Endodermal cell (in vitro differentiated cells): ENCODE results near the gene FBXL7. TPM values are rescaled to one million over a fixed set of nuclear protein-coding genes. Genes with fewer than 3 reads are reported as not detected.

ENCODE experiments used
- DNase-seq: peaks from one replicate; pipeline ENCODE4 v3.0.0-alpha.2; 2017
- H3K27ac ChIP-seq: 2 replicates; pipeline ENCODE4 v1.5.1; 2013; ENCODE audit warnings: mild to moderate bottlenecking, low read depth, low read length, moderate library complexity
- H3K27me3 ChIP-seq: 2 replicates; pipeline ENCODE4 v1.6.1; 2013; ENCODE audit warnings: mild to moderate bottlenecking, low read length, moderate library complexity; ENCODE audit not compliant: insufficient read depth, control insufficient read depth, poor library complexity, severe bottlenecking
- H3K36me3 ChIP-seq: 2 replicates; pipeline ENCODE4 v1.7.0; 2013; ENCODE audit warnings: mild to moderate bottlenecking, low read length, moderate library complexity; ENCODE audit not compliant: control insufficient read depth, insufficient read depth
- H3K4me1 ChIP-seq: one replicate; pipeline ENCODE4 v1.7.0; 2013; ENCODE audit warnings: low read length; ENCODE audit not compliant: control insufficient read depth, insufficient read depth
- H3K4me3 ChIP-seq: 2 replicates; pipeline ENCODE4 v1.5.1; 2013; ENCODE audit warnings: mild to moderate bottlenecking, low read length, moderate library complexity
- H3K9ac ChIP-seq: 2 replicates; pipeline ENCODE4 v1.6.1; 2013; ENCODE audit warnings: mild to moderate bottlenecking, low read length, moderate library complexity; ENCODE audit not compliant: poor library complexity, severe bottlenecking; ENCODE audit errors: extremely low read depth
- H3K9me3 ChIP-seq: 2 replicates; pipeline ENCODE4 v1.6.1; 2013; ENCODE audit warnings: mild to moderate bottlenecking, low read length, moderate library complexity; ENCODE audit not compliant: control insufficient read depth
- H3K27ac Mint-ChIP-seq: 2 replicates; pipeline ENCODE4 v1.8.0; 2020; ENCODE audit warnings: mixed read lengths
- H3K27me3 Mint-ChIP-seq: 2 replicates; pipeline ENCODE4 v1.8.0; 2021; ENCODE audit warnings: mild to moderate bottlenecking, mixed read lengths; ENCODE audit not compliant: insufficient read depth
- H3K36me3 Mint-ChIP-seq: 2 replicates; pipeline ENCODE4 v1.8.0; 2020; ENCODE audit warnings: low read depth, mixed read lengths
- H3K4me1 Mint-ChIP-seq: 2 replicates; pipeline ENCODE4 v1.8.0; 2020; ENCODE audit warnings: mixed read lengths
- H3K4me3 Mint-ChIP-seq: 2 replicates; pipeline ENCODE4 v1.8.0; 2020; ENCODE audit warnings: mild to moderate bottlenecking, moderate library complexity, mixed read lengths
- H3K9me3 Mint-ChIP-seq: 2 replicates; pipeline ENCODE4 v1.8.0; 2020; ENCODE audit warnings: mild to moderate bottlenecking, mixed read lengths
- WGBS, 2 experiments: methylation state at CpG; one replicate each; pipeline versions ENCODE4 v1.1.5 to v1.1.7; 2013; ENCODE audit warnings: missing lambda C conversion rate in 2 of 2, mixed read lengths in 1 of 2; ENCODE audit not compliant: insufficient coverage in 1 of 2, insufficient read length in 1 of 2; 5-methylcytosine and 5-hydroxymethylcytosine counted together
- total RNA-seq, 2 donors: library from RNA; stranded (reverse); fragmentation: NEBNext Ultra II Directional in 1 of 2; extraction: Animal tissue kit (Norgen Biotek cat#: 25700) in 1 of 2; gene quantifications; 2 replicates in 1 of 2; 3 replicates in 1 of 2; pipeline ENCODE4 v1.2.1, GENCODE V29; 2021
- TF ChIP-seq, protein P1 (sequence below): fragments of 200-600 bp; sonication (generic); conservative IDR thresholded peaks from 2 replicates; pipeline ENCODE4 v1.5.0; 2021; ENCODE audit warnings: antibody characterized with exemption, mild to moderate bottlenecking

The FBXL7 gene
- total RNA-seq, 2 donors from 2014 or later: 12.9 to 13.2 TPM

DNA sequence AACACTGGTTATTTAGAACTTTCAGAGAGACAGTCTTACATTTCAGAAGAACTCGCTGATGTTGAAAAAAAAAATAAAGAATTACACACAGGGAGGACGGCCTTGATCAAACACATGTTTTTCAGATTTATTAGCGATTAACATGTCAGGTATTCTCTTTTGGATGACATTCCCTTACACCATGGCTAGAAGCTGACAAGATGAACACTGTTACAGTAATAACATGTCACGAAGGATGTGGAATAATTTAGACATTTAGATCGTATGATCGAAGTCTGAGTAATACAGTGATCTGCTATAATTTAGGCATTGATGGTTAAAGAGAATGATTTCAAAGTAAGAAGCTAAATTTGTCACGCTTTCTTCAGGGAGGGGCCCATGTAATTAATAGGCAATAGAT lies 24.6 kb upstream of the FBXL7 start:
- Histone ChIP-seq H3K36me3 (no peaks in the 10 kb centered on the region), H3K27ac (no peak overlapping the region), H3K4me3 (no peak overlapping the region), H3K9ac (no peak overlapping the region), H3K4me1 (no peaks in the 10 kb centered on the region), H3K9me3 (no peaks in the 10 kb centered on the region), H3K27me3 (no peaks in the 10 kb centered on the region)
- 95% methylated on average over 7 of the region's 7 CpGs for WGBS, 2 experiments
- Mint-ChIP-seq H3K9me3 (peaks cover 7% of the 10 kb centered on the region), H3K4me1 (no peaks in the 10 kb centered on the region), H3K27ac (no peak overlapping the region), H3K27me3 (no peaks in the 10 kb centered on the region), H3K36me3 (no peaks in the 10 kb centered on the region), H3K4me3 (no peak overlapping the region)
- TF ChIP-seq, protein P1, sequence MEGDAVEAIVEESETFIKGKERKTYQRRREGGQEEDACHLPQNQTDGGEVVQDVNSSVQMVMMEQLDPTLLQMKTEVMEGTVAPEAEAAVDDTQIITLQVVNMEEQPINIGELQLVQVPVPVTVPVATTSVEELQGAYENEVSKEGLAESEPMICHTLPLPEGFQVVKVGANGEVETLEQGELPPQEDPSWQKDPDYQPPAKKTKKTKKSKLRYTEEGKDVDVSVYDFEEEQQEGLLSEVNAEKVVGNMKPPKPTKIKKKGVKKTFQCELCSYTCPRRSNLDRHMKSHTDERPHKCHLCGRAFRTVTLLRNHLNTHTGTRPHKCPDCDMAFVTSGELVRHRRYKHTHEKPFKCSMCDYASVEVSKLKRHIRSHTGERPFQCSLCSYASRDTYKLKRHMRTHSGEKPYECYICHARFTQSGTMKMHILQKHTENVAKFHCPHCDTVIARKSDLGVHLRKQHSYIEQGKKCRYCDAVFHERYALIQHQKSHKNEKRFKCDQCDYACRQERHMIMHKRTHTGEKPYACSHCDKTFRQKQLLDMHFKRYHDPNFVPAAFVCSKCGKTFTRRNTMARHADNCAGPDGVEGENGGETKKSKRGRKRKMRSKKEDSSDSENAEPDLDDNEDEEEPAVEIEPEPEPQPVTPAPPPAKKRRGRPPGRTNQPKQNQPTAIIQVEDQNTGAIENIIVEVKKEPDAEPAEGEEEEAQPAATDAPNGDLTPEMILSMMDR: no peak
- DNase-seq: no peak

DNA sequence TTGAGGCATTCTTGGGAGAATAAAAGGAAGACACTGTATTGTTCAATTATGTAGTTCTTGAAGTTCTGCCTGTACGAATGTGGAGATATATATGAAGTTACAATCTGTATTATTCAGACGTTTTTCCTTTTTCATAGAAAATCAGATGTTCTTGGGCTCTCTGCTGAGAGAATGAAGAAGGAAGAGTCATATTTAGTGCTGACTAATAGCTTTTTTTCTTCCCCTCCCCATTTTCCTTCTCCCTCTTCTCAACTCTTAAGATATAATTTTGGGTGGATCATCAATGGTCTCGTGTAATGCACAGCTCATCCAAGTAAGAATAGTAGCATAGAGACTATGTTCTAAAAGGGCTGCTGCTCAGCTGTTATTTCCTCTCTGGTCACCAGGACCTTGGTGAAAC lies 23.0 kb upstream of the FBXL7 start:
- Histone ChIP-seq H3K27me3 (no peaks in the 10 kb centered on the region), H3K27ac (no peak overlapping the region), H3K4me1 (no peaks in the 10 kb centered on the region), H3K9me3 (no peaks in the 10 kb centered on the region), H3K4me3 (no peak overlapping the region), H3K36me3 (no peaks in the 10 kb centered on the region), H3K9ac (no peak overlapping the region)
- Mint-ChIP-seq H3K9me3 (peaks cover 7% of the 10 kb centered on the region), H3K27ac (no peak overlapping the region), H3K36me3 (no peaks in the 10 kb centered on the region), H3K4me1 (no peaks in the 10 kb centered on the region), H3K27me3 (no peaks in the 10 kb centered on the region), H3K4me3 (no peak overlapping the region)
- DNase-seq: no peak
- TF ChIP-seq, protein P1: no peak
- 94 to 100% methylated on average over 1 to 3 of the region's 3 CpGs for WGBS, 2 experiments

DNA sequence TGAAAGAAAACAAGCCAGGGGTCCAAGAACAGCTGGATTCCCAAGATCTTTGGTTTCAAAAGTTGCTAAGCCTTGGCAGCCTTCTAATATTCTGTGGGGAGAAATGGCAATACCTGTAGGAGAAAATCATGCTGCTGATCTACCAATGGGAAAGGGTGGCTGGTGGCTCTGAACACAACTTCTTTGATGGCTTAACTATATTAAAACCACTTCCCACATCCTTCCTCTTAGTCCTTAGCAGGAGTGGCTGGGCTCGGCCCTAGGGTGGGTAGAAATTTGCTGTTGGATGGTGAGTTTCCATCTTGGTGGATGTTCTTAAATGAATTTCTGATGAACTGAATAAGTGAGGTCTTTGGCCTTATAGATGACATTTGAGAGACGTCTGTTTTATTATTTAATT lies 19.5 kb upstream of the FBXL7 start:
- Mint-ChIP-seq H3K27me3 (no peaks in the 10 kb centered on the region), H3K4me3 (no peak overlapping the region)
- TF ChIP-seq, protein P1: no peak

More for the DNA sequence above, 19.5 kb upstream of the FBXL7 start:
- Histone ChIP-seq H3K27me3 (no peaks in the 10 kb centered on the region), H3K36me3 (no peaks in the 10 kb centered on the region), H3K9ac (no peak overlapping the region), H3K4me1 (no peaks in the 10 kb centered on the region), H3K4me3 (no peak overlapping the region), H3K9me3 (no peaks in the 10 kb centered on the region), H3K27ac (no peak overlapping the region)
- 83 to 86% methylated on average over 1 to 2 of the region's 2 CpGs for WGBS, 2 experiments
- Mint-ChIP-seq H3K4me1 (no peaks in the 10 kb centered on the region), H3K27ac (no peak overlapping the region), H3K36me3 (no peaks in the 10 kb centered on the region), H3K9me3 (peaks cover 7% of the 10 kb centered on the region)
- DNase-seq: no peak
